Measurements from ENCODE around the gene PANX2. TPM values are rescaled to one million over a fixed set of nuclear protein-coding genes. Genes with fewer than 3 reads are reported as not detected.
A peak's percentile ranks its signal among the peaks of the same experiment; 100 is the strongest.

PANX2 gene
- total and polyA plus RNA-seq, 2 of the 13 experiments (the other 11 are each of a cell fraction or from before 2014, with no cell fraction given), result 0.15 to 1.1 TPM

GRCh38 chr22:50202130-50202666 is 31.7 kb downstream of the PANX2 start (continued):
- TF ChIP-seq PAX8 (CRISPR knock-in tag; IDR thresholded peaks at IDR 0.05; ENCODE audit: borderline replicate concordance), result no peak
- TF ChIP-seq NFE2 (CRISPR knock-in tag; IDR thresholded peaks at IDR 0.05), result no peak
- TF ChIP-seq SYNCRIP (IDR thresholded peaks at IDR 0.05; ENCODE audit: insufficient read depth, low read depth, low read length), result no peak
- TF ChIP-seq PAXIP1 (CRISPR knock-in tag; conservative IDR thresholded peaks at IDR 0.05), result peak; percentile 40
- peak; percentile 52; the same call in 1 of the 2 replicates for TF ChIP-seq SAP130 (CRISPR knock-in tag; IDR thresholded peaks at IDR 0.05; ENCODE audit: low read depth)
- no peak for TF ChIP-seq ZNF329 (CRISPR knock-in tag; IDR thresholded peaks at IDR 0.05; ENCODE audit: low read depth)
- TF ChIP-seq ZMAT3 (CRISPR knock-in tag; conservative IDR thresholded peaks at IDR 0.05), result no peak
- peak; percentile 60 for TF ChIP-seq ZNF687 (CRISPR knock-in tag; IDR thresholded peaks at IDR 0.05)
- no peak for TF ChIP-seq GZF1 (CRISPR knock-in tag; IDR thresholded peaks at IDR 0.05)
- 0 out of 2 replicates have a peak, but pooled peaks have one; percentile 40 for TF ChIP-seq TGIF2 (CRISPR knock-in tag; IDR thresholded peaks at IDR 0.05)
- no peak for TF ChIP-seq CREBL2 (CRISPR knock-in tag; IDR thresholded peaks at IDR 0.05; ENCODE audit: borderline replicate concordance)
- 0 out of 2 replicates have a peak, but pooled peaks have one; percentile 9 for TF ChIP-seq MYC (CRISPR knock-in tag; IDR thresholded peaks at IDR 0.05; ENCODE audit: borderline replicate concordance)
- no peak for TF ChIP-seq ZNF224 (CRISPR knock-in tag; IDR thresholded peaks at IDR 0.05)
- TF ChIP-seq THAP11 (CRISPR knock-in tag; IDR thresholded peaks at IDR 0.05), result 0 out of 2 replicates have a peak, but pooled peaks have one; percentile 14
- TF ChIP-seq ZNF704 (CRISPR knock-in tag; IDR thresholded peaks at IDR 0.05; ENCODE audit: borderline replicate concordance), result 0 out of 2 replicates have a peak, but pooled peaks have one; percentile 17
- TF ChIP-seq MTA1 (CRISPR knock-in tag; IDR thresholded peaks at IDR 0.05; ENCODE audit: borderline replicate concordance), result 0 out of 2 replicates have a peak, but pooled peaks have one; percentile 58
- TF ChIP-seq SPEN (CRISPR knock-in tag; IDR thresholded peaks at IDR 0.05; ENCODE audit: low read depth), result no peak
- 0 out of 2 replicates have a peak, but pooled peaks have one; percentile 38 for TF ChIP-seq NAIF1 (CRISPR knock-in tag; IDR thresholded peaks at IDR 0.05; ENCODE audit: borderline replicate concordance)

All from HepG2 (cell line).